Fibroblast of mammary gland (primary cell): ENCODE results near the gene TTLL9.

Experiments used
- DNase-seq: peaks from one replicate; pipeline ENCODE4 v3.0.0-alpha.2; 2010; ENCODE audit warnings: low read depth
- H3K4me3 ChIP-seq: 2 replicates; pipeline ENCODE4 v1.5.1; 2011; ENCODE audit warnings: low read depth, mild to moderate bottlenecking, low read length, moderate library complexity; ENCODE audit not compliant: control insufficient read depth
- CTCF ChIP-seq: conservative IDR thresholded peaks from 2 replicates; pipeline ENCODE4 v1.5.1; 2011; ENCODE audit warnings: low read depth, low read length, inconsistent platforms; ENCODE audit not compliant: control insufficient read depth, insufficient read depth

The TTLL9 gene

GRCh38 chr20:31871618-31871954 lies 1.2 kb downstream of the TTLL9 start:
- DNase-seq = no peak
- H3K4me3 ChIP-seq = no peak overlapping the region
- TF ChIP-seq CTCF = no peak

- TF ChIP-seq CTCF = no peak
- no peak overlapping the region for H3K4me3 ChIP-seq
- no peak for DNase-seq
Measured at GRCh38 chr20:31872406-31872805, 2.0 kb downstream of the TTLL9 start.

GRCh38 chr20:31875671-31876070 lies 5.2 kb downstream of the TTLL9 start:
- DNase-seq = no peak
- no peak overlapping the region for H3K4me3 ChIP-seq
- TF ChIP-seq CTCF = no peak

- DNase-seq = no peak
- no peak overlapping the region for H3K4me3 ChIP-seq
- TF ChIP-seq CTCF = no peak
Measured at GRCh38 chr20:31877684-31878083, 7.2 kb downstream of the TTLL9 start.

- peak overlapping the region; percentile 69 for H3K4me3 ChIP-seq
- DNase-seq = peak; percentile 92
- no peak for TF ChIP-seq CTCF
Measured at GRCh38 chr20:31879143-31879987, 8.9 kb downstream of the TTLL9 start.

GRCh38 chr20:31881945-31882344 lies 11.5 kb downstream of the TTLL9 start:
- DNase-seq = no peak
- TF ChIP-seq CTCF = no peak
- H3K4me3 ChIP-seq = no peak overlapping the region
